ENCODE measurements around the gene TREML1. TPM values are rescaled to one million over a fixed set of nuclear protein-coding genes. Genes with fewer than 3 reads are reported as not detected.

The TREML1 gene
- total RNA-seq, 4 donors from 2014 or later = 0.63 to 4.5 (median 2.2) TPM; not detected in 1

DNA sequence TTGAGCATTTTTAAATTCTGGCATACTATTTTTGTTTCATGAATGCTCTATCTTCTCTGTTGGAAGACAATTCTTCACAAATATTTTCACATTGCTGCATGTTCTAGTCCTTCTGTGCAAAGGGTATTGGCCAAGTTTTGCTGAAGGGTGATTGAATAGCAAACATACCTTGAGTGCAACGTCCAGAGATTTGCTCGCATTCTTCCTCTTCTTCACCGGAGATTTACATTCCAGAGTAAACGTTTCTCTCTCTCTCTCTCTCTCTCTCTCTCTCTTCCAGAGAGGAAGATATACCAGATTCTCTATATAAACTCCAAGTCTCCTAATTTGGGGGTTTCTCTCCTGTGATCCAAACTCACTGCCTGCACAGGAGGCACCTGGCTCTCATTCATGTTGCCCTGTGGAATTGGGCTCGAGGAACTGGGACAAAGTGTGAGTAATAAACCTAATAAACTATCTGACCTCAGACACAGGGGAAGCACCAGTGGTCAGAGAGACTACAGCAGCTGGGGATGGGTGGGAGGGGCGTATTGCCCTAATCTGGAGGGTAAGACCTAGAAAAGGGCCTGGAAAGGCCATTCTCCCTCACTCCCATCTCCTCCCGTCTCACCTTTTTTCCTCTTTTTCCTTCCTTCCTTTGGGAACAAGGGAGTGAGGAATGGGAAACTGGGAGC lies 1.1 kb upstream of the TREML1 start:
- TF ChIP-seq POLR2A (IDR thresholded peaks at IDR 0.05) = no peak
- TF ChIP-seq, protein P1, sequence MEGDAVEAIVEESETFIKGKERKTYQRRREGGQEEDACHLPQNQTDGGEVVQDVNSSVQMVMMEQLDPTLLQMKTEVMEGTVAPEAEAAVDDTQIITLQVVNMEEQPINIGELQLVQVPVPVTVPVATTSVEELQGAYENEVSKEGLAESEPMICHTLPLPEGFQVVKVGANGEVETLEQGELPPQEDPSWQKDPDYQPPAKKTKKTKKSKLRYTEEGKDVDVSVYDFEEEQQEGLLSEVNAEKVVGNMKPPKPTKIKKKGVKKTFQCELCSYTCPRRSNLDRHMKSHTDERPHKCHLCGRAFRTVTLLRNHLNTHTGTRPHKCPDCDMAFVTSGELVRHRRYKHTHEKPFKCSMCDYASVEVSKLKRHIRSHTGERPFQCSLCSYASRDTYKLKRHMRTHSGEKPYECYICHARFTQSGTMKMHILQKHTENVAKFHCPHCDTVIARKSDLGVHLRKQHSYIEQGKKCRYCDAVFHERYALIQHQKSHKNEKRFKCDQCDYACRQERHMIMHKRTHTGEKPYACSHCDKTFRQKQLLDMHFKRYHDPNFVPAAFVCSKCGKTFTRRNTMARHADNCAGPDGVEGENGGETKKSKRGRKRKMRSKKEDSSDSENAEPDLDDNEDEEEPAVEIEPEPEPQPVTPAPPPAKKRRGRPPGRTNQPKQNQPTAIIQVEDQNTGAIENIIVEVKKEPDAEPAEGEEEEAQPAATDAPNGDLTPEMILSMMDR (IDR thresholded peaks at IDR 0.05) = no peak
- Histone ChIP-seq H3K4me3 (no peak overlapping the region), H3K36me3 (peaks cover 0 to 15% (median 0%) of the 10 kb centered on the region in 3 donors), H3K27me3 (no peaks in the 10 kb centered on the region), H3K9me3 (no peaks in the 10 kb centered on the region), H3K27ac (no peak overlapping the region), H3K4me1 (no peaks in the 10 kb centered on the region)
- 35 to 42% methylated on average over 7 of the region's 7 CpGs for WGBS, 2 donors
- no peak for DNase-seq (ENCODE audit: low spot score in 2 of 2)

DNA sequence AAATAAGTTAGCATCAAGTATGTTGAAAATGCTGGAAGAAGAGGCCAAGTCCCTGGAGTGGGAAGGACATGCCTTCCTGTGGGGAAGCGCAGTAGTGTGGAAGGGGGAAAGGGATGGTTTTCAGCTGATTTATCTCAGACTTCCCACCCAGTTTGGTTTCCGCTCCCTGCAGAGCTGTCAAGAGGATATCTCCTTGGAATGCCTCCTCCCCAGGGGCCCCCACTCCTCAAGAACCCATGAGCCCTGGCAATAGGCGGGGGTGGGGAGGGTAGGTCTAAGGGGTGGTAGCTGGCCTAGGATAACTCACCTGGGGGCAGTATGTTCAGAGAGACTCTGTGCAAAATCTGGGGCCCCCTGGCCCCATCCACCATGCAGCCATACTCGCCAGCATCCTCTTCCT lies 696 bp downstream of the TREML1 start:
- 80 to 90% methylated on average over 4 of the region's 4 CpGs for WGBS, 2 donors
- no peaks in the 10 kb centered on the region for H3K4me1 ChIP-seq

DNA sequence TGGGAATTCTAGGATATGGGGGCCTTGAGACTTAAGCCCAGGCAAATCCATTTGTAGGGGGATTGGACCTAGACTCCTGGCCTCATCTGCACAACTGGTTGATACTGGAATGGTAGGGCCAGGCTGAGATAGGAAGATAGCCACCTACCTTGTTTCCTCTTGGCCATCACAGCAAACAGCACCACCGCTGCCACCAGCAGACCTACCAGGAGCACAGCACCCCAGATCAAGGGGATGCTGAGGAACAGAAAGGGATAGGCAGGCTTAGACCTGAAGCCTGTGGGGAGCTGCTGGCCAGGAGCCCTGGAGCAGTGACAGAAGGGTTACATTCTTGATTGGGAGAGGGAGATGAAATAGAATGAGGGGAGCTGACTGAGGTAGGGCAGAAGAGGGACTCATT lies 3.5 kb downstream of the TREML1 start:
- no peaks in the 10 kb centered on the region for H3K27me3 ChIP-seq
- no peak for DNase-seq (ENCODE audit: low spot score in 2 of 2)
- no peak overlapping the region for H3K27ac ChIP-seq
- TF ChIP-seq, protein P1 (IDR thresholded peaks at IDR 0.05) = no peak
- no peak for TF ChIP-seq EP300 (IDR thresholded peaks at IDR 0.05)
- TF ChIP-seq POLR2A (IDR thresholded peaks at IDR 0.05) = no peak
- H3K4me3 ChIP-seq = no peak overlapping the region
- no peaks in the 10 kb centered on the region for H3K4me1 ChIP-seq
- no peaks in the 10 kb centered on the region for H3K9me3 ChIP-seq
- 92 to 94% methylated on average over 1 of the region's 1 CpG for WGBS, 2 donors
- H3K36me3 ChIP-seq = peaks cover 0 to 37% (median 0%) of the 10 kb centered on the region in 3 donors

More for the DNA sequence above, 696 bp downstream of the TREML1 start:
- H3K9me3 ChIP-seq = no peaks in the 10 kb centered on the region
- TF ChIP-seq, protein P1 (IDR thresholded peaks at IDR 0.05) = no peak
- TF ChIP-seq POLR2A (IDR thresholded peaks at IDR 0.05) (no peak), EP300 (IDR thresholded peaks at IDR 0.05) (no peak)
- H3K4me3 ChIP-seq = no peak overlapping the region
- H3K36me3 ChIP-seq = peaks cover 0 to 30% (median 0%) of the 10 kb centered on the region in 3 donors
- no peak for DNase-seq (ENCODE audit: low spot score in 2 of 2)
- H3K27me3 ChIP-seq = no peaks in the 10 kb centered on the region
- no peak overlapping the region for H3K27ac ChIP-seq

DNA sequence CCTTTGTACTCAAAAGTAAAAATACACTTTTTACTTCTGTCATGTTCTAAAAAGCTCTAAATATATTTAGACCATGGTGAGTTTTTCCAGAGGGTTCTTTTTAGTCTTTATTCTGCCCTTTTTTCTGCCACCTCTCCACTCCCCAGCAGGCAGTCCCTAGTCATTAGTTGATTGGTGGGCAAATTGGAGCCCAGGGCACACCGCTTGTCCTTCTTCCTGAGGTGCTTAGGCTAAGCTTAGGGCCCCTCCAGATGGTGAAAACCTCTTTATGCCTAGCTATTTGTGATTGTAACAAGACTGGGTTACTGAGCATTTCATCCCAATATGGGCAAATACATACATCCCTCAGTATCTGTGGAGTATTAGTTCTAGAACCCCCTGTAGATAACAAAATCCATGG lies 6.2 kb downstream of the TREML1 start:
- H3K27me3 ChIP-seq = no peaks in the 10 kb centered on the region
- no peak for DNase-seq (ENCODE audit: low spot score in 2 of 2)
- H3K4me1 ChIP-seq = no peaks in the 10 kb centered on the region
- H3K27ac ChIP-seq = no peak overlapping the region
- H3K9me3 ChIP-seq = no peaks in the 10 kb centered on the region
- WGBS, 2 donors = 91 to 100% methylated on average over 1 of the region's 1 CpG
- H3K4me3 ChIP-seq = no peak overlapping the region
- TF ChIP-seq, protein P1 (IDR thresholded peaks at IDR 0.05) = no peak
- TF ChIP-seq EP300 (IDR thresholded peaks at IDR 0.05) (no peak), POLR2A (IDR thresholded peaks at IDR 0.05) (no peak)
- peaks cover 0 to 49% (median 0%) of the 10 kb centered on the region in 3 donors for H3K36me3 ChIP-seq

DNA sequence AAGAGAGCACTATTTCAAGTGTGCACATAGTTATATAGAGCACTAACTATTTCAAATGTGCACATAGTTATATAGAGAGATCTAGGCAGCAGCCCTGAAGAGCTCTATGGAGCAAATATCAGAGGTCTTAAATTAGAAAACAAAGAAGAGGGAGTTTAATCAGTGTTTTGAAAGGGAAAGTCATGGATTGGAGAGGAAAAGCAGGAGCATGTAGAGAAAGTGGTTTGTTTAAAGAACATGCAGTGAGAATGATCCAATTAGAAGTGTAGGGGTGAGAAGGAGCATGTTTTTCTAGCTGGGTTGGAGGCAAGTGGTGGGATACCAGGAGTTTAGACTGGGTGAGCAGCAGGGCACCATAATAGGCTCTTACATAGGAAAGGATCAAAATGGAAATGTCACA lies 17.2 kb downstream of the TREML1 start:
- Histone ChIP-seq H3K4me1 (no peaks in the 10 kb centered on the region), H3K9me3 (no peaks in the 10 kb centered on the region), H3K27me3 (no peaks in the 10 kb centered on the region), H3K36me3 (peaks cover 0 to 83% (median 0%) of the 10 kb centered on the region in 3 donors), H3K4me3 (no peak overlapping the region), H3K27ac (no peak overlapping the region)
- DNase-seq (ENCODE audit: low spot score in 2 of 2) = no peak
- TF ChIP-seq, protein P1 (IDR thresholded peaks at IDR 0.05) = no peak
- TF ChIP-seq EP300 (IDR thresholded peaks at IDR 0.05) = no peak
- TF ChIP-seq POLR2A (IDR thresholded peaks at IDR 0.05) = no peak
